Testis (tissue), 3 donors: ENCODE measurements around the gene GKN2. TPM values are rescaled to one million over a fixed set of nuclear protein-coding genes. Genes with fewer than 3 reads are reported as not detected.

ENCODE experiments used
- DNase-seq: peaks from one replicate; pipeline ENCODE4 v3.0.0-alpha.2; 2019
- H3K27ac ChIP-seq, 2 donors: fragments of 200-600 bp; sonication (generic); one replicate each; pipeline ENCODE4 v1.5.1; 2019
- H3K27me3 ChIP-seq: fragments of 200-600 bp; sonication (generic); one replicate; pipeline ENCODE4 v1.5.1; 2019
- H3K36me3 ChIP-seq: fragments of 200-600 bp; sonication (generic); one replicate; pipeline ENCODE4 v1.5.1; 2017; ENCODE audit warnings: low read depth; ENCODE audit errors: missing control alignments
- H3K4me1 ChIP-seq: fragments of 200-600 bp; sonication (generic); one replicate; pipeline ENCODE4 v1.5.1; 2019
- H3K4me3 ChIP-seq, 2 donors: fragments of 200-600 bp; sonication (generic); one replicate each; pipeline ENCODE4 v1.5.1; 2017 to 2019
- H3K9me3 ChIP-seq: fragments of 200-600 bp; sonication (generic); one replicate; pipeline ENCODE4 v1.5.1; 2017
- POLR2A ChIP-seq: fragments of 450-650 bp; IDR thresholded peaks from one replicate; pipeline ENCODE4 v1.6.1; 2017; ENCODE audit warnings: antibody characterized with exemption, mild to moderate bottlenecking, moderate library complexity
- WGBS, 2 donors: methylation state at CpG; one replicate each; pipeline ENCODE4 v1.1.5; 2018; 5-methylcytosine and 5-hydroxymethylcytosine counted together
- intact Hi-C: fragments of 100-400 bp; cut with DNase I; formaldehyde crosslinking; loops from one replicate; pipeline ENCODE4 v1.15.1; 2023; ENCODE audit warnings: low total_unique reads
- polyA plus RNA-seq: library from polyadenylated mRNA; stranded (reverse); fragments of 350-450 nt; fragmentation: Illumina TruSeq; extraction: RNeasy Lipid Tissue Mini Kit (QIAGEN cat#74804); gene quantifications from one replicate; pipeline ENCODE4 v1.2.3, GENCODE V29; 2014; ENCODE audit warnings: low read depth, low replicate concordance; ENCODE audit not compliant: insufficient read depth
- total RNA-seq, 2 donors: library from RNA; depleted of rRNA; stranded (reverse); fragments of >200 nt; gene quantifications; one replicate each; pipeline ENCODE4 v1.2.3, GENCODE V29; 2016
- TF ChIP-seq, protein P1 (sequence below), 3 experiments: fragments of 450-650 bp in 2 of 3; fragments of 200-600 bp in 1 of 3; sonication (generic) in 1 of 3; IDR thresholded peaks; one replicate each; pipeline ENCODE4 v1.5.1; 2016 to 2019; ENCODE audit warnings: antibody characterized with exemption in 3 of 3, mild to moderate bottlenecking in 2 of 3, moderate library complexity in 1 of 3

Gene GKN2
- total and polyA plus RNA-seq, 3 donors from 2014 or later, result not detected

DNA sequence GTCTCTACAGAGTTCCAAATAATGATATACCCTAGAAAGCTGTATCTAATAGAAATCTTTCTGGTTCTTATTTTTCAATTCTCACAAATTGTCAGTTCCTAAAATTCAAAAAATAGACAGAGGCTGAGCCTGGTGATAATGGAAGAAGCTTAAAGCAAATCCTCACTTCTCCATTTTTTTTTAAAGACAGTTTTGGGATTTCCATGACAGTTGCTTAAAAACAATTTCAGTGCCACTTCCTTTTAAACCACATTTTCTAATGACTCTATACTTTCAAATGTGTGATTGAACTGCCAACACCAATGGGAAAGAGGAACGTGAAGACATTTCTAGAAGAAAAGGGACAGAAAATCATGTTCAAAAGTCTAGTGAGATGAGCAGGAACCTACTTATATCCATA is 4.0 kb downstream of the GKN2 start:
- no peak overlapping the region for H3K4me3 ChIP-seq
- H3K27me3 ChIP-seq, result no peaks in the 10 kb centered on the region
- no peaks in the 10 kb centered on the region for H3K4me1 ChIP-seq
- intact Hi-C loops, result no loop called here
- no peak for TF ChIP-seq POLR2A
- no peaks in the 10 kb centered on the region for H3K36me3 ChIP-seq
- H3K27ac ChIP-seq, result no peak overlapping the region
- no peaks in the 10 kb centered on the region for H3K9me3 ChIP-seq
- 82 to 85% methylated on average over 1 of the region's 1 CpG for WGBS, 2 donors
- DNase-seq, result no peak

- Histone ChIP-seq H3K4me3 (no peak overlapping the region), H3K27me3 (no peaks in the 10 kb centered on the region), H3K36me3 (no peaks in the 10 kb centered on the region), H3K4me1 (no peaks in the 10 kb centered on the region), H3K27ac (no peak overlapping the region), H3K9me3 (no peaks in the 10 kb centered on the region)
- TF ChIP-seq POLR2A, result no peak
- TF ChIP-seq, protein P1, sequence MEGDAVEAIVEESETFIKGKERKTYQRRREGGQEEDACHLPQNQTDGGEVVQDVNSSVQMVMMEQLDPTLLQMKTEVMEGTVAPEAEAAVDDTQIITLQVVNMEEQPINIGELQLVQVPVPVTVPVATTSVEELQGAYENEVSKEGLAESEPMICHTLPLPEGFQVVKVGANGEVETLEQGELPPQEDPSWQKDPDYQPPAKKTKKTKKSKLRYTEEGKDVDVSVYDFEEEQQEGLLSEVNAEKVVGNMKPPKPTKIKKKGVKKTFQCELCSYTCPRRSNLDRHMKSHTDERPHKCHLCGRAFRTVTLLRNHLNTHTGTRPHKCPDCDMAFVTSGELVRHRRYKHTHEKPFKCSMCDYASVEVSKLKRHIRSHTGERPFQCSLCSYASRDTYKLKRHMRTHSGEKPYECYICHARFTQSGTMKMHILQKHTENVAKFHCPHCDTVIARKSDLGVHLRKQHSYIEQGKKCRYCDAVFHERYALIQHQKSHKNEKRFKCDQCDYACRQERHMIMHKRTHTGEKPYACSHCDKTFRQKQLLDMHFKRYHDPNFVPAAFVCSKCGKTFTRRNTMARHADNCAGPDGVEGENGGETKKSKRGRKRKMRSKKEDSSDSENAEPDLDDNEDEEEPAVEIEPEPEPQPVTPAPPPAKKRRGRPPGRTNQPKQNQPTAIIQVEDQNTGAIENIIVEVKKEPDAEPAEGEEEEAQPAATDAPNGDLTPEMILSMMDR (IDR thresholded peaks at IDR 0.05), result no peak
- DNase-seq, result no peak
- WGBS, 2 donors, result 86 to 90% methylated on average over 3 of the region's 3 CpGs
- intact Hi-C loops, result no loop called here
Observed at GRCh38 chr2:68946117-68946516, 6.6 kb downstream of the GKN2 start.

DNA sequence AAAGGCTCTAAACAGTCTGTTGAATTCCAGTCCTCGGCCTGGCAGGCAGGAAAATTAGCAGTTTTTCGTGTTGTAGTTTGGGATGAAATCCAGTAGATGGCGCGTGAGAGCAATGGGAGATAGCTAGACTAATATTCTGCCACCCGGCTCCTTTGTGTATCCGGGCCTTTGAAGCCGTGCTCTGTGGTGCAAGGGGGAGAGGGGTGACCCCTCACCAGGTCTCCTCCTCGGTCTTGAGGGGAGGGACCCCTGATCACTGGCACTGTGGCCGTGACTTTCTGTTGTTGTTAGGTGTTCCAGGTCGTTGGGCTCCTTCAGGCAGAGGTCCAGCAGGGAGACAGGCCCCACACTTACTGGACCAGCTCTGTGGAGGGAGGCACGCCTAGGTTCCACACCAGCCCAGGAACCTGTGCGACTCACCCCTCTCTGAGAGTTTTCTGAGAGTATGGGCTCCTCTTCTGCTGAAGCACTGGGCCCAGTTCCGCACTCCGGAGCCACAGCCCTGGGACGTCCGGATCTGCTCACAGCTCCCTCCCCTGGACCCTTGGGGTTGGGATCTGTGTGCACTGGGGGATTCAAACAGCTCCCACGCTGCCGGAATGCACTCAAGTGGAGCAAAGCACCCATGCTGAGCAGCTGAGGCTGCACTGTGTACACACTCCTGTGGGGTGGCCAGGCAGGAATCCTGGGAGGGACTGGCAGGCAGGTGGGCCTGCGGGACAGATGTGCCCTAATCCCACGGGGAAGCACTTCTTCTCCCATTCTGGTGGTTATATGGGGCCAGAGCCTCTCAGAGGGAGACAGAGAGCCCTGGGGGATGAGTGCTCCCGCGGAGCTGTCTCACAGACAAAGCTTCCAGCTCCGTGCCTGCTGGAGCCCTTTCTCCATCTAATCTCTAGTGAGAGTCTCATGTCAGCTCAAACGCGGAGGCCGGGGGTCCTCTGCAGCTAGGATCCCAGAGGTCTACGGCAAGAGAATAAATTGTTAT is 8.8 kb downstream of the GKN2 start:
- Histone ChIP-seq H3K4me1 (no peaks in the 10 kb centered on the region), H3K36me3 (no peaks in the 10 kb centered on the region), H3K27me3 (no peaks in the 10 kb centered on the region), H3K4me3 (no peak overlapping the region), H3K27ac (no peak overlapping the region), H3K9me3 (no peaks in the 10 kb centered on the region)
- 34 to 37% methylated on average over 17 to 25 of the region's 27 CpGs for WGBS, 2 donors
- intact Hi-C loops, result no loop called here
- DNase-seq, result peak; percentile 70
- TF ChIP-seq, protein P1 (IDR thresholded peaks at IDR 0.05), result peak; percentile 48 to 83 (median 74)
- no peak for TF ChIP-seq POLR2A

DNA sequence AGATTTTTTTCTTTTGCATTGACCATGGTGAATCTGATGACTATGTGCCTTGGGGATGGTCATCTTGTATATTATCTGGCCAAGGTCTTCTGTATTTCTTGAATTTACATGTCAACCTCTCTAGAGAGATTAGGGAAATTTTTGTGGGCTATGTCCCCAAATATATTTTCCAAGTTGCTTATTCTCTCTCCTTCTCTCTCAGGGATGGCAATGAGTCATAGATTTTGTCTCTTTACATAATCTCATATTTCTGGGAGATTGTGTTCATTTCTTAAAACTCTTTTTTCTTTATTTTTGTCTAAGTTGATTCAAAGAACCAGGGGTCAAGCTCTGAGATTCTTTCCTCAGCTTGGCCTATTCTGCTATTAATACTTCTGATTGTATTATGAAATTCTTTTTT is 9.9 kb downstream of the GKN2 start:
- H3K4me1 ChIP-seq, result no peaks in the 10 kb centered on the region
- no peak overlapping the region for H3K4me3 ChIP-seq
- TF ChIP-seq, protein P1 (IDR thresholded peaks at IDR 0.05), result no peak
- TF ChIP-seq POLR2A, result no peak
- H3K9me3 ChIP-seq, result no peaks in the 10 kb centered on the region
- no peak for DNase-seq
- no peak overlapping the region for H3K27ac ChIP-seq
- no peaks in the 10 kb centered on the region for H3K27me3 ChIP-seq
- no peaks in the 10 kb centered on the region for H3K36me3 ChIP-seq
- intact Hi-C loops, result no loop called here

DNA sequence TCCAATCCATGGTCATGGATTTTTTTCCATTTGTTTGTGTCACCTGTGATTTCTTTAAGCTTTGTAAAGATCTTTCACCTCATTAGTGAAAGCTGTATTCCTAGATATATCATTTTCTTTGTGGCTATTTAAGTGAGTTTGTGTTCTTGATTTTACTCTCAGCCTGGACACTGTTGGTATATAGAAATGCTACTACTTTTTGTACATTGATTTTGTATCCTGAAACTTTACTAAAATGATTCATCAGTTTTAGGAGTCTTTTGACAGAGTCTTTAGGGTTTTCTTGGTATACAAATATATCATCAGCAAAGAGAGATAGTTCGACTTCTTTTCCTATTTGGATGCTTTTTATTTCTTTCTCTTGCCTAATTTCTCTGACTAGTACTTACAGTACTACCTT is 12.3 kb downstream of the GKN2 start:
- intact Hi-C loops, result no loop called here
- H3K36me3 ChIP-seq, result no peaks in the 10 kb centered on the region
- no peak overlapping the region for H3K27ac ChIP-seq
- no peak for TF ChIP-seq POLR2A
- TF ChIP-seq, protein P1 (IDR thresholded peaks at IDR 0.05), result no peak
- H3K4me3 ChIP-seq, result no peak overlapping the region
- DNase-seq, result no peak
- no peaks in the 10 kb centered on the region for H3K9me3 ChIP-seq
- H3K27me3 ChIP-seq, result no peaks in the 10 kb centered on the region
- H3K4me1 ChIP-seq, result no peaks in the 10 kb centered on the region
- 81 to 93% methylated on average over 1 of the region's 1 CpG for WGBS, 2 donors
